Nucleus accumbens (tissue), 56 donors: ENCODE data around the gene SESN1.
"Not testable (repeated sequence)": the region's sequence is repeated elsewhere in the genome, so short reads cannot be mapped to it uniquely, and the experiment has no call there.

Source experiments
- DNase-seq, 56 donors: peaks; one replicate each; lab custom pipeline; 2025; lab: John Stamatoyannopoulos, UW

Gene SESN1

GRCh38 chr6:109094416-109095035, at the start of gene SESN1:
TSS of gene SESN1 (minus strand) at chr6:109094846. CDS start at chr6:109094073, 773 bp downstream.
- DNase-seq = peak; percentile 63 to 95 (median 86)

GRCh38 chr6:109143191-109143590, 48.5 kb upstream of the SESN1 start:
- DNase-seq = no peak

- not testable (repeated sequence) for DNase-seq
These were observed 47.4 kb upstream of the SESN1 start for GRCh38 chr6:109142067-109142466.

- DNase-seq = no peak
These were observed 44.5 kb upstream of the SESN1 start for GRCh38 chr6:109139109-109139508.

- not testable (repeated sequence) for DNase-seq
These were observed 41.9 kb upstream of the SESN1 start for GRCh38 chr6:109136530-109136929.

GRCh38 chr6:109136039-109136438, 41.4 kb upstream of the SESN1 start:
- not testable (repeated sequence) for DNase-seq

GRCh38 chr6:109135600-109135999, 41.0 kb upstream of the SESN1 start:
- DNase-seq = not testable (repeated sequence)

- DNase-seq = no peak
These were observed 35.4 kb upstream of the SESN1 start for GRCh38 chr6:109130065-109130464.

GRCh38 chr6:109125504-109125903, 30.9 kb upstream of the SESN1 start:
- no peak for DNase-seq

- DNase-seq = no peak
These were observed 29.6 kb upstream of the SESN1 start for GRCh38 chr6:109124219-109124618.

- no peak for DNase-seq
These were observed 26.8 kb upstream of the SESN1 start for GRCh38 chr6:109121411-109121810.

- no peak for DNase-seq
These were observed 24.3 kb upstream of the SESN1 start for GRCh38 chr6:109118871-109119354.

GRCh38 chr6:109118337-109118736, 23.7 kb upstream of the SESN1 start:
- no peak for DNase-seq

- no peak for DNase-seq
These were observed 22.8 kb upstream of the SESN1 start for GRCh38 chr6:109117346-109118035.

GRCh38 chr6:109112663-109113062, 18.0 kb upstream of the SESN1 start:
- DNase-seq = not testable (repeated sequence)

GRCh38 chr6:109109663-109110062, 15.0 kb upstream of the SESN1 start:
- DNase-seq = not testable (repeated sequence)

- no peak for DNase-seq
These were observed 11.0 kb upstream of the SESN1 start for GRCh38 chr6:109105681-109106080.

- DNase-seq = no peak
These were observed 9.9 kb upstream of the SESN1 start for GRCh38 chr6:109104512-109104911.

GRCh38 chr6:109103942-109104341, 9.3 kb upstream of the SESN1 start:
- DNase-seq = no peak

- DNase-seq = no peak
These were observed 8.1 kb upstream of the SESN1 start for GRCh38 chr6:109102762-109103161.

GRCh38 chr6:109097661-109098060, 3.0 kb upstream of the SESN1 start:
- DNase-seq = no peak

- DNase-seq = no peak
These were observed 1.6 kb upstream of the SESN1 start for GRCh38 chr6:109096208-109096607.
